ENCODE data around the gene NELL2.

GRCh38 chr12:44628180-44628579 is 247.9 kb downstream of the NELL2 start:
- TF ChIP-seq, protein P1, sequence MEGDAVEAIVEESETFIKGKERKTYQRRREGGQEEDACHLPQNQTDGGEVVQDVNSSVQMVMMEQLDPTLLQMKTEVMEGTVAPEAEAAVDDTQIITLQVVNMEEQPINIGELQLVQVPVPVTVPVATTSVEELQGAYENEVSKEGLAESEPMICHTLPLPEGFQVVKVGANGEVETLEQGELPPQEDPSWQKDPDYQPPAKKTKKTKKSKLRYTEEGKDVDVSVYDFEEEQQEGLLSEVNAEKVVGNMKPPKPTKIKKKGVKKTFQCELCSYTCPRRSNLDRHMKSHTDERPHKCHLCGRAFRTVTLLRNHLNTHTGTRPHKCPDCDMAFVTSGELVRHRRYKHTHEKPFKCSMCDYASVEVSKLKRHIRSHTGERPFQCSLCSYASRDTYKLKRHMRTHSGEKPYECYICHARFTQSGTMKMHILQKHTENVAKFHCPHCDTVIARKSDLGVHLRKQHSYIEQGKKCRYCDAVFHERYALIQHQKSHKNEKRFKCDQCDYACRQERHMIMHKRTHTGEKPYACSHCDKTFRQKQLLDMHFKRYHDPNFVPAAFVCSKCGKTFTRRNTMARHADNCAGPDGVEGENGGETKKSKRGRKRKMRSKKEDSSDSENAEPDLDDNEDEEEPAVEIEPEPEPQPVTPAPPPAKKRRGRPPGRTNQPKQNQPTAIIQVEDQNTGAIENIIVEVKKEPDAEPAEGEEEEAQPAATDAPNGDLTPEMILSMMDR (IDR thresholded peaks at IDR 0.05; ENCODE audit: low read depth, low read length, missing input control) = no peak
- no peak for TF ChIP-seq GABPA (IDR thresholded peaks at IDR 0.05 in 1 of 2, conservative IDR thresholded peaks at IDR 0.05 in 1 of 2)

All from liver (tissue), 3 donors.